Neural progenitor cell (in vitro differentiated cells): ENCODE results near the gene FAM83F.

Source experiments
- CTCF ChIP-seq: fragments of 200-600 bp; sonication (generic); IDR thresholded peaks from 2 replicates; pipeline ENCODE4 v1.5.1; 2017; ENCODE audit warnings: antibody characterized with exemption, mild to moderate bottlenecking
- EZH2 ChIP-seq: fragments of 200-600 bp; sonication (generic); IDR thresholded peaks from 2 replicates; pipeline ENCODE4 v1.6.1; 2017; ENCODE audit warnings: antibody characterized with exemption, mild to moderate bottlenecking, moderate library complexity

GRCh38 chr22:40007853-40008710 is 13.3 kb downstream of the FAM83F start:
- TF ChIP-seq CTCF (no peak), EZH2 (no peak)
